IPS-15b (cell line): ENCODE data around the gene SYNM.
"Not testable (repeated sequence)": the region's sequence is repeated elsewhere in the genome, so short reads cannot be mapped to it uniquely, and the experiment has no call there.

Experiments used
- H3K27me3 ChIP-seq: one replicate; pipeline ENCODE4 v1.6.1; 2013; ENCODE audit warnings: low read length; ENCODE audit not compliant: control insufficient read depth, insufficient read depth
- H3K36me3 ChIP-seq: one replicate; pipeline ENCODE4 v1.6.1; 2013; ENCODE audit warnings: low read length; ENCODE audit not compliant: control insufficient read depth, insufficient read depth
- H3K4me1 ChIP-seq: one replicate; pipeline ENCODE4 v1.6.1; 2013; ENCODE audit warnings: mild to moderate bottlenecking, low read length; ENCODE audit not compliant: control insufficient read depth, insufficient read depth
- H3K4me3 ChIP-seq: one replicate; pipeline ENCODE4 v1.5.1; 2013; ENCODE audit warnings: low read depth, low read length
- H3K9ac ChIP-seq: one replicate; pipeline ENCODE4 v1.6.1; 2013; ENCODE audit warnings: low read depth, mild to moderate bottlenecking, low read length
- H3K9me3 ChIP-seq: one replicate; pipeline ENCODE4 v1.6.1; 2013; ENCODE audit warnings: mild to moderate bottlenecking, low read length; ENCODE audit not compliant: control insufficient read depth, insufficient read depth

SYNM gene

GRCh38 chr15:99111641-99112040 is 6.8 kb downstream of the SYNM start:
- not testable (repeated sequence) for H3K4me1 ChIP-seq, H3K9ac ChIP-seq, H3K9me3 ChIP-seq, H3K36me3 ChIP-seq, H3K4me3 ChIP-seq
- H3K27me3 ChIP-seq = peaks cover 16% of the 10 kb centered on the region

DNA sequence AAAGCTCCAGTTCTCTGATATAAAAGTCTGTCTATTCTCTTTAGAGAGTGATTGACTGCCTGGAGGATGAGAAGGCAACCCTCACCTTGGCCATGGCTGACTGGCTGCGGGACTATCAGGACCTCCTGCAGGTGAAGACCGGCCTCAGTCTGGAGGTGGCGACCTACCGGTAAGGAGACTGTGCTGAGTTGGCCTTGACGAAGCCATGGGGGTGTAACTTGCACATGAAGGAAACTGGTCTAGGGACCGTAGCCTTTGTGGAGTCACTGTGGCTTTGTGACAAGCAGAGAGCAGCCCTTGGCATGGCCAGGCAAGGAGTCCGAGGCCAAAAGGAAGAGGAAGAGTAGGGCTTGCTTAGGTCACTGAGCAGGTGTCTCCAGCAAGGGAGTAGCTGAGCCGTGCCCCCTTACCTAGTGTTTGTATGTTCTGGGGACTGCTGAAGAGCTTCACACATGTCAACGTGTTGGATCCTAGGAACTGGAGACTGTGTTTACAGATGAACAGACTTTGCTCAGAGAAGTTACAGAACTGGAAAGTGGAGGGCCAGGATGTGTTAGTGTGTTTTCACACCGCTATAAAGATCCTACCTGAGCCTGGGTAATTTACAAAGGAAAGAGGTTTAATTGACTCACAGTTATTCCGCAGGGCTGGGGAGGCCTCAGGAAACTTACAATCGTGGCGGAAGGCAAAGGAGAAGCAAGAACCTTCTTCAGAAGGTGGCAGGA is 8.8 kb downstream of the SYNM start:
- Histone ChIP-seq H3K36me3 (no peaks in the 10 kb centered on the region), H3K4me1 (no peaks in the 10 kb centered on the region), H3K9me3 (no peaks in the 10 kb centered on the region), H3K27me3 (no peaks in the 10 kb centered on the region), H3K4me3 (no peak overlapping the region), H3K9ac (no peak overlapping the region)

GRCh38 chr15:99114511-99115299 is 9.8 kb downstream of the SYNM start:
- H3K36me3 ChIP-seq = no peaks in the 10 kb centered on the region
- no peak overlapping the region for H3K9ac ChIP-seq
- H3K9me3 ChIP-seq = no peaks in the 10 kb centered on the region
- no peak overlapping the region for H3K4me3 ChIP-seq
- no peaks in the 10 kb centered on the region for H3K27me3 ChIP-seq
- no peaks in the 10 kb centered on the region for H3K4me1 ChIP-seq

DNA sequence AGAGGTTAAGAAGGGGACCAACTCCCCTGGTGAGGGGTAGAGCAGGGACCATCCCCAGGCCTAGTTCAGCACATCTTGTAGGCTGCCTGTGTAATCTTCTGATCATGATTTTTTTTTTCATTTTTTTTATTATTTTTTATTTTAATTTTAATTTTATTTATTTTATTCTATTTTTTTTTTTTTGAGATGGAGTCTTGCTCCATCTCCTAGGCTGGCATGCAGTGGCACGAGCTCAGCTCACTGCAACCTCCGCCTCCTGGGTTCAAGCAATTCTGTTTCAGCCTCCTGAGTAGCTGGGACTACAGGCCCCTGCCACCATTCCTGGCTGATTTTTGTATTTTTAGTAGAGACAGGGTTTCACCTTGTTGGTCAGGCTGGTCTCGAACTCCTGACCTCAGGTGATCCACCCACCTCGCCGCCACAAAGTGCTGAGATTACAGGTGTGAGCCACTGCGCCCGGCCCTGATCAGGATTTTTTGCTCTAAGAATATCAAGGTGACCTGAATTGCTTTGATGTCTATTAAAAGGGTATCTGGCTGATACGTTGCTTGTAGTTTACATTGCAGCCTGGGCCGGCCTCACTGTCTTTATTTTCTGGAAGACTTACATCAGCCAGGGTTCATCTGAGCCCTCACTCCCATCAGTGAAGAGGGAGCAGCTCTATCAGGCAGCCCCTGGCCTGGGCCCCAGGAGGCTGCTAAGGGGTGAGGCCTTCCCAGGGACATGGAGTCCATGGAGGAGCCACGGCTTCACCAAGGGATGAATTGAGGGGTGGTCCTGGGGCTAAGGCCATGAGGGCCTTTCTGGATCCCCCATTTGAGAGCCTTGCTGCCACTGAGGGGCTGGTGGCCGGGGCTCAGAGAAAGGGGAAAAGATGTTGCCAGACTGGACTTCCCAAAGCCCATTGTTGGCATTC is 10.7 kb downstream of the SYNM start:
- H3K27me3 ChIP-seq = no peaks in the 10 kb centered on the region
- no peaks in the 10 kb centered on the region for H3K9me3 ChIP-seq
- H3K36me3 ChIP-seq = no peaks in the 10 kb centered on the region
- no peak overlapping the region for H3K4me3 ChIP-seq
- no peaks in the 10 kb centered on the region for H3K4me1 ChIP-seq
- H3K9ac ChIP-seq = no peak overlapping the region

GRCh38 chr15:99117111-99117510 is 12.2 kb downstream of the SYNM start:
- Histone ChIP-seq H3K4me1 (no peaks in the 10 kb centered on the region), H3K9ac (no peak overlapping the region), H3K27me3 (no peaks in the 10 kb centered on the region), H3K36me3 (no peaks in the 10 kb centered on the region), H3K9me3 (no peaks in the 10 kb centered on the region), H3K4me3 (no peak overlapping the region)

GRCh38 chr15:99117563-99118257 is 12.8 kb downstream of the SYNM start:
- Histone ChIP-seq H3K9me3 (no peaks in the 10 kb centered on the region), H3K9ac (no peak overlapping the region), H3K36me3 (no peaks in the 10 kb centered on the region), H3K4me3 (no peak overlapping the region), H3K27me3 (no peaks in the 10 kb centered on the region), H3K4me1 (no peaks in the 10 kb centered on the region)

DNA sequence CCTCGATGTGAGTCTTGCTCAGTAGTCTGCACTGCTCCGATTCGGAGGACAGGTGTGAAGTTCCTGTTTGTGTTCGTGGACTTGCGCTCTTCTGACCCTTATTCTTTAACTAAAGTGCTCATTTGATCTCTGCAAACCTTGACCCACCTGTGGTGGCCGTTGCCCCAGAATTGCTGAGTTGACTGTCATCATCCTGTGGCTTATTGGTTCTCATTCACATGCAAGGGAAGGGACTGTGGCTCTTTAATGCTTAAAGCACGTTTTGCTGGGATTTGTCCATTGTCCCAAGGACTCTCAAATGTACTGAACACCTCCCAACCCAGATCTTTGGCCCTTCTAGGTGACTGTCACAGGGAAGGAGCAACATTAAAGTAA is 13.4 kb downstream of the SYNM start:
- H3K9ac ChIP-seq = no peak overlapping the region
- no peaks in the 10 kb centered on the region for H3K36me3 ChIP-seq
- no peaks in the 10 kb centered on the region for H3K9me3 ChIP-seq
- H3K27me3 ChIP-seq = no peaks in the 10 kb centered on the region
- H3K4me1 ChIP-seq = no peaks in the 10 kb centered on the region
- H3K4me3 ChIP-seq = no peak overlapping the region

GRCh38 chr15:99118801-99119546 is 14.1 kb downstream of the SYNM start:
- Histone ChIP-seq H3K36me3 (no peaks in the 10 kb centered on the region), H3K27me3 (no peaks in the 10 kb centered on the region), H3K9ac (no peak overlapping the region), H3K4me3 (no peak overlapping the region), H3K9me3 (no peaks in the 10 kb centered on the region), H3K4me1 (peaks cover 3% of the 10 kb centered on the region)

GRCh38 chr15:99120050-99120777 is 15.3 kb downstream of the SYNM start:
- Histone ChIP-seq H3K9ac (no peak overlapping the region), H3K27me3 (no peaks in the 10 kb centered on the region), H3K36me3 (no peaks in the 10 kb centered on the region), H3K4me1 (peaks cover 5% of the 10 kb centered on the region), H3K9me3 (no peaks in the 10 kb centered on the region), H3K4me3 (no peak overlapping the region)

- H3K9me3 ChIP-seq = no peaks in the 10 kb centered on the region
- no peaks in the 10 kb centered on the region for H3K27me3 ChIP-seq
- H3K36me3 ChIP-seq = peaks cover 2% of the 10 kb centered on the region
- no peak overlapping the region for H3K9ac ChIP-seq
- H3K4me1 ChIP-seq = peaks cover 5% of the 10 kb centered on the region
- H3K4me3 ChIP-seq = no peak overlapping the region
Measured at GRCh38 chr15:99121207-99121606, 16.3 kb downstream of the SYNM start.
